SH-SY5Y (cell line): ENCODE data around the gene GPRASP2.

Source experiments
- GATA2 ChIP-seq: IDR thresholded peaks from 2 replicates; pipeline ENCODE4 v1.6.1; 2011; ENCODE audit warnings: mild to moderate bottlenecking, low read depth, low read length
- GATA3 ChIP-seq: IDR thresholded peaks from 2 replicates; pipeline ENCODE4 v1.6.1; 2011; ENCODE audit warnings: low read depth, mild to moderate bottlenecking, low read length, moderate library complexity

- TF ChIP-seq GATA2 (no peak), GATA3 (no peak)
Measured at GRCh38 chrX:102728646-102729045, 16.4 kb downstream of the GPRASP2 start.
